ENCODE measurements around the gene DVL3. TPM values are rescaled to one million over a fixed set of nuclear protein-coding genes. Genes with fewer than 3 reads are reported as not detected.

Gene DVL3
- total and polyA plus RNA-seq, 12 donors = 37.5 to 81.7 (median 63.5) TPM

- Histone ChIP-seq H3K9me3 (no peaks in the 10 kb centered on the region), H3K27ac (peak overlapping the region in 4 of 10 donors; percentile 12 to 56 (median 36)), H3K4me1 (peaks cover 0 to 22% (median 9%) of the 10 kb centered on the region in 9 donors), H3K36me3 (peaks cover 0 to 100% (median 82%) of the 10 kb centered on the region in 9 donors), H3K4me3 (no peak overlapping the region), H3K27me3 (no peaks in the 10 kb centered on the region)
- DNase-seq (no peak), ATAC-seq (no peak)
- no peak for TF ChIP-seq CTCF (IDR thresholded peaks at IDR 0.05)
- intact Hi-C loops (cut with DNase I) = no loop called here
- WGBS, 2 donors = 92 to 94% methylated on average over 8 of the region's 8 CpGs
Measured at GRCh38 chr3:184167786-184168185, 12.6 kb downstream of the DVL3 start.

DNA sequence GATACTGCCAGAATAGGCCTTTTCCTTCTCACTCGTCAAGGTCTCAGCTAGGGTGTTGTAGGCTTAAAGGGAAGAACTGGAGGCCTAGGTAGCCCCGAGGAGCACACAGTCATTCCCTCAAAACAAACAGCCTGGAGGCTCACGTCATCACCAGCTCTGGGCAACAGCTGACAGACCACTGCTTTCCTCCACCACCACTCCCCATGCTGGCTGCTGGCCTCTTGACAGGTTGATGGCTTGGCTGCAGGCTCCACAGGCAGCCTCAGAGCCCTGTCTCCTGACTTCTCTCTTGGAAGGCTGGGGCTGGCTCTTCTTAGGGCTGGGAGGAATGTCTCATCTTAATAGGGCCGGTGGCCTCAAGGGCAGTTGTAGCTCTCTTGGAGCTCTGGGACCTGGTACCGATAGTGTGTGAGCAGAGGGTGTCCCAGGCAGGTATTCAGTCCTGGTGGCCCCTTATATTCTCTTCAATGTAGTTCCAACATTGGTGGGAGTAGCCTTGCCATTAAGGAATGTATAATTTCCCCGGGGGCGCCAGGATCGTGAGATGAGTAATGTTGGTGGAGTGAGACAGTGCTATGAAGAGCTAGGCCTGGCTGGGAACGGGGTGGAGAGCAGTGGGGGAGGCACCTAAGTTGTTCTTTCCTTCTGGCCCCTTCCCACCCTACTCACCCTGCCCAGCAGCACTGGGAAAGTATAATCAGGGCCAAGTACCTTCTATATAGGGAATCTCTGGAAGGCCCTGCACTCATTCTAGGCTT, 13.4 kb downstream of the DVL3 start:
- H3K4me1 ChIP-seq = peaks cover 0 to 15% (median 3%) of the 10 kb centered on the region in 9 donors
- no peak overlapping the region for H3K4me3 ChIP-seq
- DNase-seq (peak in 1 of 2 donors; percentile 35), ATAC-seq (peak in 4 of 8 donors; percentile 32 to 62 (median 48))
- TF ChIP-seq CTCF (IDR thresholded peaks at IDR 0.05) = no peak
- H3K27ac ChIP-seq = peak overlapping the region in 4 of 10 donors; percentile 12 to 56 (median 36)
- H3K36me3 ChIP-seq = peaks cover 0 to 100% (median 78%) of the 10 kb centered on the region in 9 donors
- 67 to 70% methylated on average over 9 of the region's 9 CpGs for WGBS, 2 donors
- intact Hi-C loops (cut with DNase I) = no loop called here
- H3K27me3 ChIP-seq = no peaks in the 10 kb centered on the region
- H3K9me3 ChIP-seq = no peaks in the 10 kb centered on the region

- H3K4me3 ChIP-seq = no peak overlapping the region
- intact Hi-C loops (cut with DNase I) = no loop called here
- no peak overlapping the region for H3K27ac ChIP-seq
- peaks cover 0 to 85% (median 64%) of the 10 kb centered on the region in 9 donors for H3K36me3 ChIP-seq
- DNase-seq = no peak
- 89 to 92% methylated on average over 64 to 66 of the region's 66 CpGs for WGBS, 2 donors
- no peak for TF ChIP-seq CTCF (IDR thresholded peaks at IDR 0.05)
- no peak for ATAC-seq
- no peaks in the 10 kb centered on the region for H3K27me3 ChIP-seq
- H3K9me3 ChIP-seq = no peaks in the 10 kb centered on the region
- peaks cover 0 to 18% (median 9%) of the 10 kb centered on the region in 9 donors for H3K4me1 ChIP-seq
Measured at GRCh38 chr3:184169896-184170875, 15.0 kb downstream of the DVL3 start.

- H3K27ac ChIP-seq = no peak overlapping the region
- 79 to 80% methylated on average over 9 of the region's 9 CpGs for WGBS, 2 donors
- DNase-seq = no peak
- H3K9me3 ChIP-seq = no peaks in the 10 kb centered on the region
- no peak overlapping the region for H3K4me3 ChIP-seq
- no peaks in the 10 kb centered on the region for H3K27me3 ChIP-seq
- no peak for ATAC-seq
- peaks cover 0 to 31% (median 21%) of the 10 kb centered on the region in 9 donors for H3K4me1 ChIP-seq
- no peak for TF ChIP-seq CTCF (IDR thresholded peaks at IDR 0.05)
- H3K36me3 ChIP-seq = peaks cover 0 to 71% (median 50%) of the 10 kb centered on the region in 9 donors
- intact Hi-C loops (cut with DNase I) = no loop called here
Measured at GRCh38 chr3:184171562-184171961, 16.4 kb downstream of the DVL3 start.

Data from heart right ventricle (tissue), 16 donors.